Neural progenitor cell (in vitro differentiated cells): ENCODE results near the gene INTS4. TPM values are rescaled to one million over a fixed set of nuclear protein-coding genes. Genes with fewer than 3 reads are reported as not detected.
"Not testable (repeated sequence)": the region's sequence is repeated elsewhere in the genome, so short reads cannot be mapped to it uniquely, and the experiment has no call there.

Source experiments
- DNase-seq: peaks from one replicate; pipeline ENCODE4 v3.0.0-alpha.2; 2016; ENCODE audit warnings: low spot score
- H2AFZ ChIP-seq: fragments of 200-600 bp; sonication (generic); replicated peaks from 2 replicates; pipeline ENCODE4 v1.6.1; 2016; ENCODE audit warnings: antibody characterized with exemption
- H3F3A ChIP-seq: fragments of 200-600 bp; sonication (generic); 2 replicates; pipeline ENCODE4 v1.6.1; 2016; ENCODE audit warnings: antibody characterized with exemption, low read depth
- H3K27ac ChIP-seq: fragments of 200-600 bp; sonication (generic); 2 replicates; pipeline ENCODE4 v1.5.1; 2016; ENCODE audit warnings: mild to moderate bottlenecking
- H3K27me3 ChIP-seq: fragments of 200-600 bp; sonication (generic); 2 replicates; pipeline ENCODE4 v1.6.1; 2016; ENCODE audit warnings: mild to moderate bottlenecking, moderate library complexity
- H3K36me3 ChIP-seq: fragments of 200-600 bp; sonication (generic); 2 replicates; pipeline ENCODE4 v1.5.1; 2016
- H3K4me1 ChIP-seq: fragments of 200-600 bp; sonication (generic); 2 replicates; pipeline ENCODE4 v1.6.1; 2016; ENCODE audit warnings: mixed run types
- H3K4me2 ChIP-seq: fragments of 200-600 bp; sonication (generic); 2 replicates; pipeline ENCODE4 v1.6.1; 2016
- H3K4me3 ChIP-seq: fragments of 200-600 bp; sonication (generic); 2 replicates; pipeline ENCODE4 v1.5.1; 2016
- H3K79me2 ChIP-seq: fragments of 200-600 bp; sonication (generic); 2 replicates; pipeline ENCODE4 v1.6.1; 2016; ENCODE audit warnings: low read depth
- H3K9ac ChIP-seq: fragments of 200-600 bp; sonication (generic); 2 replicates; pipeline ENCODE4 v1.6.1; 2016
- H3K9me3 ChIP-seq: fragments of 200-600 bp; sonication (generic); 2 replicates; pipeline ENCODE4 v1.5.1; 2016; ENCODE audit warnings: low read depth
- H4K20me1 ChIP-seq: fragments of 200-600 bp; sonication (generic); 2 replicates; pipeline ENCODE4 v1.6.1; 2016; ENCODE audit warnings: low read depth
- H3K27ac Mint-ChIP-seq: 3 replicates; pipeline ENCODE4 v1.8.0; 2021; ENCODE audit warnings: mixed read lengths
- H3K27me3 Mint-ChIP-seq: 2 replicates; pipeline ENCODE4 v1.8.0; 2022; ENCODE audit warnings: low read depth, mild to moderate bottlenecking, inconsistent platforms, moderate library complexity, mixed read lengths; ENCODE audit not compliant: insufficient read depth
- H3K36me3 Mint-ChIP-seq: 3 replicates; pipeline ENCODE4 v1.8.0; 2021; ENCODE audit warnings: mixed read lengths
- H3K4me1 Mint-ChIP-seq: 3 replicates; pipeline ENCODE4 v1.8.0; 2021; ENCODE audit warnings: mixed read lengths
- H3K4me3 Mint-ChIP-seq: 3 replicates; pipeline ENCODE4 v1.8.0; 2021; ENCODE audit warnings: mild to moderate bottlenecking, moderate library complexity, mixed read lengths
- H3K9me3 Mint-ChIP-seq: 3 replicates; pipeline ENCODE4 v1.8.0; 2020; ENCODE audit warnings: mixed read lengths
- CTCF ChIP-seq: fragments of 200-600 bp; sonication (generic); IDR thresholded peaks from 2 replicates; pipeline ENCODE4 v1.5.1; 2017; ENCODE audit warnings: antibody characterized with exemption, mild to moderate bottlenecking
- EZH2 ChIP-seq: fragments of 200-600 bp; sonication (generic); IDR thresholded peaks from 2 replicates; pipeline ENCODE4 v1.6.1; 2017; ENCODE audit warnings: antibody characterized with exemption, mild to moderate bottlenecking, moderate library complexity
- EZH2phosphoT487 ChIP-seq: fragments of 200-600 bp; sonication (generic); IDR thresholded peaks from 2 replicates; pipeline ENCODE4 v1.6.1; 2017; ENCODE audit warnings: antibody characterized with exemption
- total RNA-seq: library from RNA; depleted of rRNA; stranded (reverse); fragments of >200 nt; gene quantifications from 2 replicates; pipeline ENCODE4 v1.2.3, GENCODE V29; 2015; ENCODE audit warnings: low replicate concordance

The INTS4 gene
- 48.0 and 61.5 TPM in 2 replicates for total RNA-seq

GRCh38 chr11:77994434-77995362 lies at the start of gene INTS4:
Gene INTS4 (minus strand): TSS chr11:77994668. CDS start chr11:77994643, 25 bp downstream.
- Mint-ChIP-seq H3K9me3 (no peaks in the 10 kb centered on the region), H3K4me3 (peak within 1 kb of the TSS; percentile 99), H3K4me1 (peaks cover 21% of the 10 kb centered on the region), H3K27me3 (no peaks in the 10 kb centered on the region), H3K27ac (peak within 1 kb of the TSS; percentile 92), H3K36me3 (no peaks in the 10 kb centered on the region)
- peak within 1 kb of the TSS; percentile 90 for H3K9ac ChIP-seq
- peaks cover 9% of the 10 kb centered on the region for H3F3A ChIP-seq
- peak; percentile 100 for DNase-seq
- H4K20me1 ChIP-seq: peaks cover 4% of the 10 kb centered on the region
- TF ChIP-seq EZH2: no peak
- TF ChIP-seq CTCF: no peak
- H3K27ac ChIP-seq: peak within 1 kb of the TSS; percentile 56
- H3K27me3 ChIP-seq: no peaks in the 10 kb centered on the region
- H3K79me2 ChIP-seq: peaks cover 27% of the 10 kb centered on the region
- H3K9me3 ChIP-seq: no peaks in the 10 kb centered on the region
- H3K4me3 ChIP-seq: peak within 1 kb of the TSS; percentile 94
- H3K4me2 ChIP-seq: peak within 1 kb of the TSS; percentile 84
- H3K36me3 ChIP-seq: no peaks in the 10 kb centered on the region
- H2AFZ ChIP-seq: peak within 1 kb of the TSS; percentile 95
- H3K4me1 ChIP-seq: peaks cover 7% of the 10 kb centered on the region

- Histone ChIP-seq H3K36me3 (no peaks in the 10 kb centered on the region), H3K4me2 (no peak overlapping the region), H2AFZ (peak overlapping the region; percentile 63), H3K9ac (no peak overlapping the region), H3K79me2 (no peaks in the 10 kb centered on the region), H3K27me3 (peaks cover 5% of the 10 kb centered on the region), H4K20me1 (no peaks in the 10 kb centered on the region), H3F3A (no peaks in the 10 kb centered on the region), H3K4me1 (peaks cover 4% of the 10 kb centered on the region), H3K27ac (no peak overlapping the region), H3K4me3 (no peak overlapping the region), H3K9me3 (no peaks in the 10 kb centered on the region)
- Mint-ChIP-seq H3K27me3 (peaks cover 5% of the 10 kb centered on the region), H3K4me1 (peaks cover 21% of the 10 kb centered on the region), H3K36me3 (peaks cover 2% of the 10 kb centered on the region), H3K4me3 (no peak overlapping the region), H3K9me3 (no peaks in the 10 kb centered on the region), H3K27ac (peak overlapping the region; percentile 81)
- no peak for TF ChIP-seq EZH2phosphoT487
- TF ChIP-seq EZH2: no peak
- no peak for TF ChIP-seq CTCF
- DNase-seq: no peak
These were observed 47.5 kb upstream of the INTS4 start for GRCh38 chr11:78041843-78042440.

GRCh38 chr11:78041380-78041719 lies 46.9 kb upstream of the INTS4 start:
- peak overlapping the region; percentile 63 for H2AFZ ChIP-seq
- not testable (repeated sequence) for H3K27ac ChIP-seq, H3K4me3 Mint-ChIP-seq, H3K36me3 Mint-ChIP-seq, H3K27me3 ChIP-seq, H3K9me3 Mint-ChIP-seq, H3K9me3 ChIP-seq, H3K4me1 ChIP-seq, H3K27me3 Mint-ChIP-seq, H3K9ac ChIP-seq, DNase-seq, H3K4me3 ChIP-seq, H3F3A ChIP-seq, H3K36me3 ChIP-seq, H3K79me2 ChIP-seq, H4K20me1 ChIP-seq, H3K4me2 ChIP-seq
- peak overlapping the region; percentile 81 for H3K27ac Mint-ChIP-seq
- peaks cover 18% of the 10 kb centered on the region for H3K4me1 Mint-ChIP-seq
